Measurements from ENCODE around the gene AGAP1.

AGAP1 gene

DNA sequence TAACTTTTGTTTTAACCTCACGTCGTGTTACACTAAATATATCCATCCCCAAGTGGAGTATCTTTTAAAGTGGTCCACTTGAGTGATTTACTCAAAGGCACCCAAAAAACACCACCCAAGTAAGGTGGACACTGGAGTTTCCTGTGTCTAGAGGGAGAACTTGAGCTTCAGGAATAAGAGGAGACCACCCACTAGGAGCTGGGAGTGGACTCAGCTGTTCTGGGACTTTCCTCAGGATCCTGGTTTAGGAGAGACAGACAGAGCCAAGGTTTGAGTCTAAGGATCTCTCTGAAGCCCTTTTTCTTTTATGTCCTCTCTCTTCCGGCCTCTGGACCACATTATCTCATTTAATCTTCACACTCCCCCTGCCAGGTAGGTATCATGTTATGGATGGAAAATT lies 523.6 kb downstream of the AGAP1 start:
- DNase-seq (ENCODE audit: low spot score) (no peak), ATAC-seq (ENCODE audit: low read depth) (no peak)
- H3K9me3 ChIP-seq (ENCODE audit: severe bottlenecking): no peaks in the 10 kb centered on the region
- H3K27ac ChIP-seq (ENCODE audit: poor library complexity, severe bottlenecking): no peak overlapping the region
- H3K27me3 ChIP-seq (ENCODE audit: insufficient read depth, poor library complexity, severe bottlenecking): no peaks in the 10 kb centered on the region
- H3K4me3 ChIP-seq (ENCODE audit: severe bottlenecking): no peak overlapping the region
- no peaks in the 10 kb centered on the region for H3K4me1 ChIP-seq (ENCODE audit: insufficient read depth, poor library complexity, severe bottlenecking)
- H3K36me3 ChIP-seq (ENCODE audit: low read depth): no peaks in the 10 kb centered on the region
- TF ChIP-seq, protein P1, sequence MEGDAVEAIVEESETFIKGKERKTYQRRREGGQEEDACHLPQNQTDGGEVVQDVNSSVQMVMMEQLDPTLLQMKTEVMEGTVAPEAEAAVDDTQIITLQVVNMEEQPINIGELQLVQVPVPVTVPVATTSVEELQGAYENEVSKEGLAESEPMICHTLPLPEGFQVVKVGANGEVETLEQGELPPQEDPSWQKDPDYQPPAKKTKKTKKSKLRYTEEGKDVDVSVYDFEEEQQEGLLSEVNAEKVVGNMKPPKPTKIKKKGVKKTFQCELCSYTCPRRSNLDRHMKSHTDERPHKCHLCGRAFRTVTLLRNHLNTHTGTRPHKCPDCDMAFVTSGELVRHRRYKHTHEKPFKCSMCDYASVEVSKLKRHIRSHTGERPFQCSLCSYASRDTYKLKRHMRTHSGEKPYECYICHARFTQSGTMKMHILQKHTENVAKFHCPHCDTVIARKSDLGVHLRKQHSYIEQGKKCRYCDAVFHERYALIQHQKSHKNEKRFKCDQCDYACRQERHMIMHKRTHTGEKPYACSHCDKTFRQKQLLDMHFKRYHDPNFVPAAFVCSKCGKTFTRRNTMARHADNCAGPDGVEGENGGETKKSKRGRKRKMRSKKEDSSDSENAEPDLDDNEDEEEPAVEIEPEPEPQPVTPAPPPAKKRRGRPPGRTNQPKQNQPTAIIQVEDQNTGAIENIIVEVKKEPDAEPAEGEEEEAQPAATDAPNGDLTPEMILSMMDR (IDR thresholded peaks at IDR 0.05; ENCODE audit: poor library complexity, severe bottlenecking): no peak

DNA sequence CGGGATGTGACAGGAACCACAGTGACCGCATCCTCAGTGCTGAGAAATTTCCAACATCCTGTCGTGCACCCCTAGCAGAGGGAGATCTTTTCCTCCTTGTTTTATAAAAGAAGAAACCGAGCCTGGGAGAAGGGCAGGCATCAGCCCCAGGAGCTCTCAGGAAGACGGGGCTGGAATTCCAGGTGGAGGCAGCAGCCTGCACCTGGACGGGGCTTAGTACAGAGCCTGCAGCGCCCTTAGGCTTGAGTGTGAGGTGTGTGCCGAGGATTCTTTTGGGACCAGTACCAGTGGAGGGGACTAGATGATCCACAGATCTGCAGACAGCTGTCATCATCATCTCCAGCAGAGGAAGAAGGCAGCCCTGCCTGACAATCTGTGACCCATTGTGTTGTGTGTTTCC lies 525.6 kb downstream of the AGAP1 start:
- DNase-seq (ENCODE audit: low spot score) (no peak), ATAC-seq (ENCODE audit: low read depth) (no peak)
- TF ChIP-seq, protein P1 (IDR thresholded peaks at IDR 0.05; ENCODE audit: poor library complexity, severe bottlenecking): no peak
- H3K27ac ChIP-seq (ENCODE audit: poor library complexity, severe bottlenecking): no peak overlapping the region
- H3K9me3 ChIP-seq (ENCODE audit: severe bottlenecking): no peaks in the 10 kb centered on the region
- no peaks in the 10 kb centered on the region for H3K36me3 ChIP-seq (ENCODE audit: low read depth)
- no peaks in the 10 kb centered on the region for H3K27me3 ChIP-seq (ENCODE audit: insufficient read depth, poor library complexity, severe bottlenecking)
- H3K4me3 ChIP-seq (ENCODE audit: severe bottlenecking): no peak overlapping the region
- no peaks in the 10 kb centered on the region for H3K4me1 ChIP-seq (ENCODE audit: insufficient read depth, poor library complexity, severe bottlenecking)

DNA sequence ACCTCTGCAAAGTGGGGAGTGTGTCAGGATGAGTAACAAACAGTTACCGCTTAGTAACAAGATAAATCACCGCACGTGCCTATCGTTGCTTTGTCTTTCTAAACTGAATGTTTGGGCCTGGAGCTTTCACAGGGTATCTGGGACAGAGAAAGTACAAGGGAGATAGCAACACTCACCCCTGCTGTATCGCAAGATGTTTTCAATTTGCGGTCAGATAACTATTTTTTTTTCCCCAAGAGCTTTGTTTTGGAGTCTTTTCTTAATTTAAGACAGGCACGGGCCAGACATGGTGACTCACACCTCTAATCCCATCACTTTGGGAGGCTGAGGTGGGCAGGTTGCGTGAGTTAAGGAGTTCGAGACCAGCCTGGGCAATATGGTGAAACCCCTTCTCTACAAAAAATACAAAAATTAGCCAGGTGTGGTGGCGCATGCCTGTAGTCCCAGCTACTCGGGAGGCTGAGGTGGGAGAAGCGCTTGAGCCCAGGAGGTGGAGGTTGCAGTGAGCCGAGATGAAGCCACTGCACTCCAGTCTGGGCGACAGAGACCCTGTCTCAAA lies 527.7 kb downstream of the AGAP1 start:
- no peaks in the 10 kb centered on the region for H3K27me3 ChIP-seq (ENCODE audit: insufficient read depth, poor library complexity, severe bottlenecking)
- no peaks in the 10 kb centered on the region for H3K4me1 ChIP-seq (ENCODE audit: insufficient read depth, poor library complexity, severe bottlenecking)
- ATAC-seq (ENCODE audit: low read depth): no peak
- no peaks in the 10 kb centered on the region for H3K9me3 ChIP-seq (ENCODE audit: severe bottlenecking)
- no peaks in the 10 kb centered on the region for H3K36me3 ChIP-seq (ENCODE audit: low read depth)
- H3K27ac ChIP-seq (ENCODE audit: poor library complexity, severe bottlenecking): no peak overlapping the region
- H3K4me3 ChIP-seq (ENCODE audit: severe bottlenecking): no peak overlapping the region
- TF ChIP-seq, protein P1 (IDR thresholded peaks at IDR 0.05; ENCODE audit: poor library complexity, severe bottlenecking): no peak
- DNase-seq (ENCODE audit: low spot score): no peak

DNA sequence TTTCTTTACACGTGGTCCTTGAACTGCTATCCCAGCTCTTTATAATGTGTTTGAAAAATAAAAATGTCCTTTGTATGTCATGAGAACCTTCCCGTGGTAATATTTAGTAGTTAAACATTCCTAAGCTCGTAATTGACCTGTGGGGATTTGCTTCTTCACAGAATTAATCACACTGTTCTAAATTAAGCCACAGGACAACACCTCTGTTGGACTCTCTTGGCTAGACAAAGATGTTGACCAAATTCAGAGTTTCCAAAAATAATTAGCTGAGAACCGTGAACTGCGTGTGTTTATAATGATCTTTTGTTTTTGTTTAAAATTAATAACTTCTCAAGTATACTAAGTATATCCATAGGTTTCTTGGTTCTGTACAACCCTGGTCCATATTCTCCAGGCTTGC lies 528.3 kb downstream of the AGAP1 start:
- Histone ChIP-seq H3K36me3 (ENCODE audit: low read depth) (no peaks in the 10 kb centered on the region), H3K27me3 (ENCODE audit: insufficient read depth, poor library complexity, severe bottlenecking) (no peaks in the 10 kb centered on the region), H3K4me1 (ENCODE audit: insufficient read depth, poor library complexity, severe bottlenecking) (no peaks in the 10 kb centered on the region), H3K27ac (ENCODE audit: poor library complexity, severe bottlenecking) (no peak overlapping the region), H3K4me3 (ENCODE audit: severe bottlenecking) (no peak overlapping the region), H3K9me3 (ENCODE audit: severe bottlenecking) (no peaks in the 10 kb centered on the region)
- TF ChIP-seq, protein P1 (IDR thresholded peaks at IDR 0.05; ENCODE audit: poor library complexity, severe bottlenecking): no peak
- ATAC-seq (ENCODE audit: low read depth): no peak
- DNase-seq (ENCODE audit: low spot score): no peak

DNA sequence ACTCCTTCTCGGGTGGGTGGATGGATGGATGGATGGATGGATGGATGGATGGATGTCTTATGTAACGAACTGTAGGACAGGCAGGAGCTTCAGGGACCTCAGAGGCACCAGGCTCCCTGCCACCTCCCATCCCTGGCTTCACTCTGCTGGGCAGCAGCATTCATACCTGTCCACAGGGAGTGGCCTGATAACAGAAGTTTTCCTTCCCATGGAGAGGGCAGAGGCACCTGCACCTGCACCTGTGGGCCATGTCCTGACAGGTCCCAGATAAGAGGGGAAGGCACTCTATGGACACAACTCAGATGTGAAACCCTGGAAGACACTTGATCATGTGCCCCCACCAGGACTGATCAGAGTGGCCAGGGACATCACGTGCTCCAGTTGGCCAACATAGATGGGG lies 532.0 kb downstream of the AGAP1 start:
- H3K36me3 ChIP-seq (ENCODE audit: low read depth): no peaks in the 10 kb centered on the region
- TF ChIP-seq, protein P1 (IDR thresholded peaks at IDR 0.05; ENCODE audit: poor library complexity, severe bottlenecking): no peak
- H3K27ac ChIP-seq (ENCODE audit: poor library complexity, severe bottlenecking): no peak overlapping the region
- H3K4me3 ChIP-seq (ENCODE audit: severe bottlenecking): no peak overlapping the region
- ATAC-seq (ENCODE audit: low read depth): no peak
- no peak for DNase-seq (ENCODE audit: low spot score)
- no peaks in the 10 kb centered on the region for H3K9me3 ChIP-seq (ENCODE audit: severe bottlenecking)
- no peaks in the 10 kb centered on the region for H3K27me3 ChIP-seq (ENCODE audit: insufficient read depth, poor library complexity, severe bottlenecking)
- no peaks in the 10 kb centered on the region for H3K4me1 ChIP-seq (ENCODE audit: insufficient read depth, poor library complexity, severe bottlenecking)

Data from RWPE2 (cell line).